Astrocyte of the spinal cord (primary cell): Measurements from ENCODE around the gene ACOT8.
A peak's percentile ranks its signal among the peaks of the same experiment; 100 is the strongest.
"Not testable (repeated sequence)": the region's sequence is repeated elsewhere in the genome, so short reads cannot be mapped to it uniquely, and the experiment has no call there.

ENCODE experiments used
- DNase-seq: peaks from one replicate; pipeline ENCODE4 v3.0.0; 2011; ENCODE audit warnings: low read depth, low spot score
- H3K4me3 ChIP-seq: 2 replicates; pipeline ENCODE4 v1.5.1; 2011; ENCODE audit warnings: low read depth, mild to moderate bottlenecking, low read length, moderate library complexity
- in situ Hi-C: cut with HindIII; loops from 2 replicates; pipeline ENCODE4 v1.10.0; 2017; ENCODE audit warnings: low sequenced_read_pairs
- TF ChIP-seq, protein P1 (sequence below): IDR thresholded peaks from 2 replicates; pipeline ENCODE4 v1.5.1; 2012; ENCODE audit warnings: low read depth, mild to moderate bottlenecking, low read length, inconsistent platforms

Gene ACOT8

GRCh38 chr20:45857114-45857881 is at the start of gene ACOT8, which contains the start of gene ZSWIM3:
ACOT8 (minus strand) TSS chr20:45857392; CDS start chr20:45857315, 77 bp downstream.
ZSWIM3 (plus strand) TSS chr20:45857614; CDS start chr20:45857826, 212 bp downstream.
- in situ Hi-C loops = no loop called here
- peak within 1 kb of the TSS; percentile 79 for H3K4me3 ChIP-seq
- TF ChIP-seq, protein P1, sequence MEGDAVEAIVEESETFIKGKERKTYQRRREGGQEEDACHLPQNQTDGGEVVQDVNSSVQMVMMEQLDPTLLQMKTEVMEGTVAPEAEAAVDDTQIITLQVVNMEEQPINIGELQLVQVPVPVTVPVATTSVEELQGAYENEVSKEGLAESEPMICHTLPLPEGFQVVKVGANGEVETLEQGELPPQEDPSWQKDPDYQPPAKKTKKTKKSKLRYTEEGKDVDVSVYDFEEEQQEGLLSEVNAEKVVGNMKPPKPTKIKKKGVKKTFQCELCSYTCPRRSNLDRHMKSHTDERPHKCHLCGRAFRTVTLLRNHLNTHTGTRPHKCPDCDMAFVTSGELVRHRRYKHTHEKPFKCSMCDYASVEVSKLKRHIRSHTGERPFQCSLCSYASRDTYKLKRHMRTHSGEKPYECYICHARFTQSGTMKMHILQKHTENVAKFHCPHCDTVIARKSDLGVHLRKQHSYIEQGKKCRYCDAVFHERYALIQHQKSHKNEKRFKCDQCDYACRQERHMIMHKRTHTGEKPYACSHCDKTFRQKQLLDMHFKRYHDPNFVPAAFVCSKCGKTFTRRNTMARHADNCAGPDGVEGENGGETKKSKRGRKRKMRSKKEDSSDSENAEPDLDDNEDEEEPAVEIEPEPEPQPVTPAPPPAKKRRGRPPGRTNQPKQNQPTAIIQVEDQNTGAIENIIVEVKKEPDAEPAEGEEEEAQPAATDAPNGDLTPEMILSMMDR = no peak
- peak; percentile 100 for DNase-seq

GRCh38 chr20:45905505-45906079 is 48.4 kb upstream of the ACOT8 start:
- H3K4me3 ChIP-seq = no peak overlapping the region
- in situ Hi-C loops = no loop called here
- TF ChIP-seq, protein P1 = no peak
- DNase-seq = peak; percentile 67

DNA sequence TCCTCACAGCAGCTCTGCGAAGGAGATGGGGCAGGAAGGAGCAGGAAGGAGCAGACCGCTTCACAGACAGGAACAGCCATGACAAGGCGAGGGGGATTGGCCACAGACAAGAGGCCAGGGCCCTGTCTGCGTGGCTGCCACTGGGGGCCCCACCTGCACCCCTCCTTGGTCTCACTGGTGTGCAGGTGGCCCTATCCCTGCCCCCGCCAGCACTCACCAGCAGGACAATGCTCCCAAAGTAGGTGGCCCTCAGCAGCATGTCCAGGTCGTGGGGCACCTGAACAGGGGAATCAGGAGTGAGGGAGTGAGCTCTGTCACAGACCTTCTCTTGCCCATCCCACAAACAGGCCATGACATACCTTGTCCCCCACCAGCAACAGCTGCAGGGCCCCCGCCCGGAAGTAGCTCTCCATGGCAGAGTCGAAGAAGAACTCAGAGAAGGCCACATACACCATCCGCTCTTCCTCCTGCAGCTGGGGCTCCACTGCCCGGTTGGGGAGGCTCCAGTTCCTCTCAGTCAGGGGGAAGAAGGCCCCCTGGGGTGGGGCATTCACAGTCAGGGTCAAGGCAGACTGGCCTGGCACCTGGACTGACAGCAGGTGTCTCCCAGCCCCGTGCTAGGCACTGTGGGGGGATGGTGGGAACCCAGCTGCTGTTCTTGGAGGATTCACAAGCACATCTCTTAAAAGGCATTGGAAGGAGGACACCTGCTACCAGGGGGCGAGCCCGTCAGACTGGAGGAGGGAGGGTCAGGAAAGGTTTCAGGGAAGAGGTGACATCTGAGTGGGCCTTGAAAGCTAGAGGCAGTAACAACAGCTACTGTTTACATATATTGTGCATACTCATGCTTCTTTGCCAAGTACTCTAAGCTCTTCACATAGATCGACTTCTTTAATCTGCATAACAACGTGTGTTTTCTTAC is 47.7 kb upstream of the ACOT8 start:
- TF ChIP-seq, protein P1 = no peak
- H3K4me3 ChIP-seq = no peak overlapping the region
- DNase-seq = no peak
- in situ Hi-C loops = no loop called here

DNA sequence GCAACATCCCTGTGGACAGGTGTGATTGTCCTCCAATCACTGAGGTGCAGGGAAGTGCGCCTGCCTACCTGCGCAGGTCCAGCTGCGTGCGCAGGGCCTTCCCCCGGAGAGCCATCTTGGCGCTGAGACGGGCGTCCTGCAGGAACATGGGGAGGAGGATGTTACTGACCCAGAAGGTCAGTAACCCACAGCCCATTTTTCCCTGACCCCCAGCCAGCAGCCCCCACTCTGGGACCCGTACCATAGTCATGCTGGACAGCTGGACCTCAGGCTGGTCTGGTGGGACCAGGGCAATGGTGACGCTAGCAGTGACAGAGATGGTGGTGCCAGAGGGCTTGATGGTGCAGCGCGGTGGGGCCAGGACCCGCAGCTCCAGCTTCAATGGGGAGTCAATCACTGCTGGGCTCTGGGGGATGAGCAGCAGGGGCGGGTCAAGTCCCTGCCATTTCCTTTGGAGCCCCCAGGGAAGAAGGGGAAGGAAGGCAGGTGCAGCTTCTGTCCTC is 45.1 kb upstream of the ACOT8 start:
- TF ChIP-seq, protein P1 = no peak
- DNase-seq = no peak
- in situ Hi-C loops = no loop called here
- no peak overlapping the region for H3K4me3 ChIP-seq

- in situ Hi-C loops = not testable (repeated sequence)
These were observed 44.1 kb upstream of the ACOT8 start for GRCh38 chr20:45901332-45901731.

DNA sequence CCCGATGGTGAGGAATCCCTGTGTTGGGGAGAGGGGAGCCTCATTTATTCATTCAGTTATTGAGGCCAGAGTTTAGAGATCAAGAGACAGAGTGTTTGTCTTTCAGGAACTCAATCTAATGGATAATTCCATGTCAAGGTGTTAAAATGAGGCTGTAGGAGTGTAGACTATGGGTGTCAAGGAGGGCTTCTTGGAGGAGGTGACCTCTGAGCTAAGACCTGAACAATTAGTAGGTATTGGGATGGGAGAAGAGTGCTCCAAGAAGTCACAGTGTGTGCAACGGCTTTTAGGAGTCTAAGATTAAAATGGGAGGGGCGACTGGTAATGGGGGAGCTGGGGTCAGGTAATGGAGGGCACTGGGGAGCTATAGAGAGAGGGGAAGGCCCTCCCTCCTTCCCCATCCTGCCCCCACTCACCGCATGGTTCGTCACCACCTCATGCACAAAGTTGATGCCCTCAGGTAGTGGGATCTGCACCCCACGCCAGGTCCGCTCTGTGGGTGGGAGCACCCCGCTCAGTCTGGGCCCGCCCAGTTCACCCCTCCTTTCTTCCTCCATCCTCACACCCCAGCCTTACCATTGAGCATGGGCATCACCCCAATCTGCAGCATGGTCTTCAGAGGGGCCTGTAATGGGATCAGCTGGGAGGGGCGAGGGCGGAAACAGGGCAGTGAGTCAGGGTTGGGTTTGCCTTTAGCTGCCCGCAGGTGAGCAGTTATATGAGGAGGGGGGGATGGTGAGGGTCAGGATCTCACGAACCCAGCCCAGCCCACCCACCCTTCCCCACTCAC is 42.0 kb upstream of the ACOT8 start:
- TF ChIP-seq, protein P1 = no peak
- no peak for DNase-seq
- in situ Hi-C loops = no loop called here
- no peak overlapping the region for H3K4me3 ChIP-seq

More at GRCh38 chr20:45901332-45901731, 44.1 kb upstream of the ACOT8 start:
- H3K4me3 ChIP-seq, DNase-seq: not testable (repeated sequence)
